Measurements from ENCODE around the gene MEF2C. TPM values are rescaled to one million over a fixed set of nuclear protein-coding genes. Genes with fewer than 3 reads are reported as not detected.

Gene MEF2C
- total RNA-seq, 1 experiment from 2014 or later = 13.0 TPM

DNA sequence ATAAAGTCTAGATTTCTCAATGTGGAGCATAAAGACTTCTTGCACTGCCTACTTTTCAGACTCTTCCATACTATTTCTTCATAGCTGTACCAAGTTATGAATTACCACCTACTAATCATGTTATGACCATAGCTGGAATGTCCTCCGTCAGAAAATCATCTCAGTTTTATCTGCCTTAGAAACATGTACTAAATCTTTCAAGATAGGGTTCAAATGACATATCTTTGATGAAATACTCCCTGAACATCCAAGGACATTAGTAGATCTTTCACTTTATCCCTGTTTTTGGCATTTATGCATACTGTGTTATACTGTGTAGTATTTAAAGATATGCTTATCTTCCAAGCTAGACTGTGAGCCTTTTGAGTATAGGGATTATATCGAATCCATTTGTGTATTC lies 49.6 kb upstream of the MEF2C start:
- ATAC-seq (no peak), DNase-seq (ENCODE audit: low read depth, low spot score) (no peak)
- no TSS peak for BruUV-seq (replicated peaks)
- Histone ChIP-seq H2AFZ (ENCODE audit: low read depth, low read length, poor library complexity, severe bottlenecking) (no peak overlapping the region), H3K79me2 (ENCODE audit: insufficient read depth, low read length) (no peaks in the 10 kb centered on the region), H3K27me3 (ENCODE audit: insufficient read depth, low read length) (no peaks in the 10 kb centered on the region), H4K20me1 (ENCODE audit: insufficient read depth) (no peaks in the 10 kb centered on the region), H3K4me1 (ENCODE audit: control insufficient read depth in 1 of 2, insufficient read depth in 2 of 2, low read length in 2 of 2) (no peaks in the 10 kb centered on the region), H3K4me3 (replicated peaks in 1 of 2; ENCODE audit: low read depth in 1 of 2, low read length in 2 of 2) (no peak overlapping the region), H3K4me2 (ENCODE audit: low read length) (no peak overlapping the region), H3K9me2 (ENCODE audit: insufficient read depth) (no peaks in the 10 kb centered on the region), H3K36me3 (ENCODE audit: control insufficient read depth in 1 of 2, insufficient read depth in 2 of 2, low read length in 2 of 2) (no peaks in the 10 kb centered on the region), H3K9me3 (ENCODE audit: control insufficient read depth in 1 of 2, insufficient read depth in 1 of 2, low read depth in 1 of 2, low read length in 2 of 2) (no peaks in the 10 kb centered on the region), H3K9ac (ENCODE audit: low read length) (no peak overlapping the region), H3K27ac (ENCODE audit: low read depth, low read length) (no peak overlapping the region)
- ChIA-PET POLR2A (no interaction called here), RAD21 (ENCODE audit: low non-redundant PET in 1 of 2, low total read pairs in 2 of 2, uncharacterized antibody in 2 of 2, unreplicated experiment in 2 of 2) (no interaction called here), CTCF (no interaction called here)
- intact Hi-C loops (cut with micrococcal nuclease) = no loop called here
- no peak for TF ChIP-seq TCF7L2 (IDR thresholded peaks at IDR 0.05; ENCODE audit: borderline replicate concordance, extremely low read depth, insufficient read depth, insufficient read length)
- TF ChIP-seq, protein P1, sequence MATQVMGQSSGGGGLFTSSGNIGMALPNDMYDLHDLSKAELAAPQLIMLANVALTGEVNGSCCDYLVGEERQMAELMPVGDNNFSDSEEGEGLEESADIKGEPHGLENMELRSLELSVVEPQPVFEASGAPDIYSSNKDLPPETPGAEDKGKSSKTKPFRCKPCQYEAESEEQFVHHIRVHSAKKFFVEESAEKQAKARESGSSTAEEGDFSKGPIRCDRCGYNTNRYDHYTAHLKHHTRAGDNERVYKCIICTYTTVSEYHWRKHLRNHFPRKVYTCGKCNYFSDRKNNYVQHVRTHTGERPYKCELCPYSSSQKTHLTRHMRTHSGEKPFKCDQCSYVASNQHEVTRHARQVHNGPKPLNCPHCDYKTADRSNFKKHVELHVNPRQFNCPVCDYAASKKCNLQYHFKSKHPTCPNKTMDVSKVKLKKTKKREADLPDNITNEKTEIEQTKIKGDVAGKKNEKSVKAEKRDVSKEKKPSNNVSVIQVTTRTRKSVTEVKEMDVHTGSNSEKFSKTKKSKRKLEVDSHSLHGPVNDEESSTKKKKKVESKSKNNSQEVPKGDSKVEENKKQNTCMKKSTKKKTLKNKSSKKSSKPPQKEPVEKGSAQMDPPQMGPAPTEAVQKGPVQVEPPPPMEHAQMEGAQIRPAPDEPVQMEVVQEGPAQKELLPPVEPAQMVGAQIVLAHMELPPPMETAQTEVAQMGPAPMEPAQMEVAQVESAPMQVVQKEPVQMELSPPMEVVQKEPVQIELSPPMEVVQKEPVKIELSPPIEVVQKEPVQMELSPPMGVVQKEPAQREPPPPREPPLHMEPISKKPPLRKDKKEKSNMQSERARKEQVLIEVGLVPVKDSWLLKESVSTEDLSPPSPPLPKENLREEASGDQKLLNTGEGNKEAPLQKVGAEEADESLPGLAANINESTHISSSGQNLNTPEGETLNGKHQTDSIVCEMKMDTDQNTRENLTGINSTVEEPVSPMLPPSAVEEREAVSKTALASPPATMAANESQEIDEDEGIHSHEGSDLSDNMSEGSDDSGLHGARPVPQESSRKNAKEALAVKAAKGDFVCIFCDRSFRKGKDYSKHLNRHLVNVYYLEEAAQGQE (IDR thresholded peaks at IDR 0.05; ENCODE audit: low read depth) = no peak

DNA sequence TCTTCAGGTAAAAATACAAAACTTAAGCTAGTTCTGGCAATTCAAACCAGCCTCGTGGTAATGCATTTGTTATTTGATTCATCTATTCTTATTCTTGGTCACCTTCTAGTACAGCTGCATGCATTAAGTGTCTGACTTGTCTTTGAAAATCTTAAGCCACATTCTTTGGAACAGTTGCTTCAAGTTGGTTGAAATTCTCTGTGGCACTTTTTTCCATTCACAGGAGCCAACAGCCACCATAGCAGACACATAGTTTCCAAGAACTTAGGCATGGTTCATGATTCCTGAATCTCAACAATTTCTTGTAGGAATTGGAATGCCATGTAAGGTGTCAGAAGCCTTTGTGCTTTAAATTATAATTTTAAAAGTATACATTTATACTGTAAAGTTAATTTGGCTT lies 47.4 kb upstream of the MEF2C start:
- ATAC-seq = no peak
- Histone ChIP-seq H4K20me1 (ENCODE audit: insufficient read depth) (no peaks in the 10 kb centered on the region), H3K9ac (ENCODE audit: low read length) (no peak overlapping the region), H2AFZ (ENCODE audit: low read depth, low read length, poor library complexity, severe bottlenecking) (no peak overlapping the region), H3K4me2 (ENCODE audit: low read length) (no peak overlapping the region), H3K9me2 (ENCODE audit: insufficient read depth) (no peaks in the 10 kb centered on the region), H3K27ac (ENCODE audit: low read depth, low read length) (no peak overlapping the region), H3K79me2 (ENCODE audit: insufficient read depth, low read length) (no peaks in the 10 kb centered on the region), H3K27me3 (ENCODE audit: insufficient read depth, low read length) (no peaks in the 10 kb centered on the region), H3K9me3 (ENCODE audit: control insufficient read depth in 1 of 2, insufficient read depth in 1 of 2, low read depth in 1 of 2, low read length in 2 of 2) (no peaks in the 10 kb centered on the region), H3K4me3 (replicated peaks in 1 of 2; ENCODE audit: low read depth in 1 of 2, low read length in 2 of 2) (no peak overlapping the region), H3K4me1 (ENCODE audit: control insufficient read depth in 1 of 2, insufficient read depth in 2 of 2, low read length in 2 of 2) (no peaks in the 10 kb centered on the region), H3K36me3 (ENCODE audit: control insufficient read depth in 1 of 2, insufficient read depth in 2 of 2, low read length in 2 of 2) (no peaks in the 10 kb centered on the region)
- no TSS peak for BruUV-seq (replicated peaks)
- POLR2A ChIA-PET = no interaction called here
- no peak for DNase-seq (ENCODE audit: low read depth, low spot score)
- CTCF ChIA-PET = no interaction called here
- intact Hi-C loops (cut with micrococcal nuclease) = no loop called here
- RAD21 ChIA-PET (ENCODE audit: low non-redundant PET in 1 of 2, low total read pairs in 2 of 2, uncharacterized antibody in 2 of 2, unreplicated experiment in 2 of 2) = no interaction called here
- TF ChIP-seq, protein P2, sequence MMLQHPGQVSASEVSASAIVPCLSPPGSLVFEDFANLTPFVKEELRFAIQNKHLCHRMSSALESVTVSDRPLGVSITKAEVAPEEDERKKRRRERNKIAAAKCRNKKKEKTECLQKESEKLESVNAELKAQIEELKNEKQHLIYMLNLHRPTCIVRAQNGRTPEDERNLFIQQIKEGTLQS (IDR thresholded peaks at IDR 0.05) = no peak
- no peak for TF ChIP-seq SRF (IDR thresholded peaks at IDR 0.05; ENCODE audit: low read depth)
- no peak for TF ChIP-seq ZFX (IDR thresholded peaks at IDR 0.05)
- TF ChIP-seq CEBPB (IDR thresholded peaks at IDR 0.05; ENCODE audit: low read depth) = no peak
- TF ChIP-seq TCF7L2 (IDR thresholded peaks at IDR 0.05; ENCODE audit: borderline replicate concordance, extremely low read depth, insufficient read depth, insufficient read length) = no peak
- no peak for TF ChIP-seq RAD21 (IDR thresholded peaks at IDR 0.05; ENCODE audit: low read depth)
- no peak for TF ChIP-seq SIN3A (IDR thresholded peaks at IDR 0.05; ENCODE audit: low read depth)
- TF ChIP-seq YY1 (IDR thresholded peaks at IDR 0.05; ENCODE audit: extremely low read depth, insufficient replicate concordance, low read depth, low read length) = no peak
- TF ChIP-seq, protein P3, sequence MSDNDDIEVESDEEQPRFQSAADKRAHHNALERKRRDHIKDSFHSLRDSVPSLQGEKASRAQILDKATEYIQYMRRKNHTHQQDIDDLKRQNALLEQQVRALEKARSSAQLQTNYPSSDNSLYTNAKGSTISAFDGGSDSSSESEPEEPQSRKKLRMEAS (IDR thresholded peaks at IDR 0.05) = no peak
- TF ChIP-seq, protein P4, sequence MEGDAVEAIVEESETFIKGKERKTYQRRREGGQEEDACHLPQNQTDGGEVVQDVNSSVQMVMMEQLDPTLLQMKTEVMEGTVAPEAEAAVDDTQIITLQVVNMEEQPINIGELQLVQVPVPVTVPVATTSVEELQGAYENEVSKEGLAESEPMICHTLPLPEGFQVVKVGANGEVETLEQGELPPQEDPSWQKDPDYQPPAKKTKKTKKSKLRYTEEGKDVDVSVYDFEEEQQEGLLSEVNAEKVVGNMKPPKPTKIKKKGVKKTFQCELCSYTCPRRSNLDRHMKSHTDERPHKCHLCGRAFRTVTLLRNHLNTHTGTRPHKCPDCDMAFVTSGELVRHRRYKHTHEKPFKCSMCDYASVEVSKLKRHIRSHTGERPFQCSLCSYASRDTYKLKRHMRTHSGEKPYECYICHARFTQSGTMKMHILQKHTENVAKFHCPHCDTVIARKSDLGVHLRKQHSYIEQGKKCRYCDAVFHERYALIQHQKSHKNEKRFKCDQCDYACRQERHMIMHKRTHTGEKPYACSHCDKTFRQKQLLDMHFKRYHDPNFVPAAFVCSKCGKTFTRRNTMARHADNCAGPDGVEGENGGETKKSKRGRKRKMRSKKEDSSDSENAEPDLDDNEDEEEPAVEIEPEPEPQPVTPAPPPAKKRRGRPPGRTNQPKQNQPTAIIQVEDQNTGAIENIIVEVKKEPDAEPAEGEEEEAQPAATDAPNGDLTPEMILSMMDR (IDR thresholded peaks at IDR 0.05 in 2 of 3, conservative IDR thresholded peaks at IDR 0.05 in 1 of 3; ENCODE audit: borderline replicate concordance in 1 of 3, insufficient read depth in 1 of 3, low read depth in 2 of 3, low read length in 2 of 3) = no peak
- no peak for TF ChIP-seq JUND (IDR thresholded peaks at IDR 0.05)
- TF ChIP-seq POLR2AphosphoS5 (IDR thresholded peaks at IDR 0.05; ENCODE audit: low read depth, low read length) = no peak
- no peak for TF ChIP-seq EGR1 (IDR thresholded peaks at IDR 0.05; ENCODE audit: low read depth)
